NCI-H146 treated with DMSO at 0.1 percent for 48 hours (cell line): ENCODE measurements around the gene TBC1D2B.
"Not testable (repeated sequence)": the region's sequence is repeated elsewhere in the genome, so short reads cannot be mapped to it uniquely, and the experiment has no call there.

Source experiments
- DNase-seq: peaks from one replicate; lab custom pipeline; 2025; ENCODE audit not compliant: unreplicated experiment; lab: John Stamatoyannopoulos, UW

Gene TBC1D2B

GRCh38 chr15:77951105-77951786 is 126.3 kb downstream of the TBC1D2B start:
- DNase-seq, result not testable (repeated sequence)

DNA sequence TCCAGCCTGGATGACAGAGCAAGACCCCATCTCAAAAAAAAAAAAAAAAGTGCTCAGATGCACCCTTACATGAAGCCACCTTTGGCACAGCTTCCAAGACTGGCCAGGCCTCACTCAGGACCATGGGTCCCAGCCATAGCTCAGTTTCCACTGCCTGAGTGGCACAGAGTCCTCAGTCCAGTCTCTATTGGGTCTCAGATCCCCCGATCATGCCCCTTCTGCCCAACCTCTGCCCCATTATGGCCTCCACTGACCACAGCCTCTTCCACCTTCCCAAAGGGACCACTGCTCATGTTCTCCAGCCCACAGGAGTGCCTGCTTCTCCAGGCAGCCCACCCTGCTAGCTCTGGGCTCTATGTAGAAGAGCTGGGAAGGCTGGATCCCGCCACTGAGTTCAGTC is 127.0 kb downstream of the TBC1D2B start:
- DNase-seq, result not testable (repeated sequence)

- no peak for DNase-seq
Measured at GRCh38 chr15:77945566-77945965, 131.9 kb downstream of the TBC1D2B start.
